Upper lobe of left lung (tissue), 6 donors: ENCODE results near the gene PGS1. TPM values are rescaled to one million over a fixed set of nuclear protein-coding genes. Genes with fewer than 3 reads are reported as not detected.
A peak's percentile ranks its signal among the peaks of the same experiment; 100 is the strongest.

Experiments used
- ATAC-seq, 2 donors: fragments of 200-7000 bp; cut with Tn5 transposase; one replicate each; pipeline ENCODE4 v1.9.1; 2022; ENCODE audit warnings: mild to moderate bottlenecking in 2 of 2, moderate library complexity in 2 of 2; ENCODE audit not compliant: low FRiP score in 2 of 2
- DNase-seq, 2 donors: peaks; one replicate each; pipeline ENCODE4 v3.0.0-alpha.2; 2019 to 2020
- H3K27ac ChIP-seq, 4 donors: fragments of 200-600 bp; sonication (generic); one replicate each; pipeline ENCODE4 v1.5.1; 2016 to 2019
- H3K27me3 ChIP-seq, 4 donors: fragments of 200-600 bp; sonication (generic); one replicate each; pipeline ENCODE4 v1.5.1; 2017 to 2019
- H3K36me3 ChIP-seq, 4 donors: fragments of 200-600 bp; sonication (generic); one replicate each; pipeline ENCODE4 v1.5.1; 2016 to 2019
- H3K4me1 ChIP-seq, 4 donors: fragments of 200-600 bp; sonication (generic); one replicate each; pipeline ENCODE4 v1.5.1; 2018 to 2019
- H3K4me3 ChIP-seq, 4 donors: fragments of 200-600 bp; sonication (generic); one replicate each; pipeline ENCODE4 v1.5.1; 2017 to 2019; ENCODE audit warnings: mild to moderate bottlenecking in 2 of 4, moderate library complexity in 1 of 4
- H3K9me3 ChIP-seq, 4 donors: fragments of 200-600 bp; sonication (generic); one replicate each; pipeline ENCODE4 v1.5.1; 2018 to 2019
- CTCF ChIP-seq, 6 experiments: fragments of 450-650 bp in 4 of 6; fragments of 200-600 bp in 2 of 6; sonication (generic) in 2 of 6; IDR thresholded peaks; one replicate each; pipeline ENCODE4 v1.5.1; 2016 to 2019; ENCODE audit warnings: antibody characterized with exemption in 6 of 6
- EP300 ChIP-seq, 4 donors: sonication (generic); formaldehyde crosslinking; IDR thresholded peaks; one replicate each; pipeline ENCODE4 v1.5.1; 2017; ENCODE audit warnings: antibody characterized with exemption in 4 of 4, control low read depth in 2 of 4
- POLR2A ChIP-seq, 4 donors: fragments of 450-650 bp; IDR thresholded peaks; one replicate each; pipeline ENCODE4 v1.5.1; 2016 to 2017; ENCODE audit warnings: antibody characterized with exemption in 4 of 4, mild to moderate bottlenecking in 2 of 4
- POLR2AphosphoS5 ChIP-seq, 2 donors: sonication (generic); formaldehyde crosslinking; IDR thresholded peaks; one replicate each; pipeline ENCODE4 v1.5.1; 2017; ENCODE audit warnings: antibody characterized with exemption in 2 of 2
- WGBS, 2 donors: methylation state at CpG; one replicate each; pipeline ENCODE4 v1.1.5; 2017 to 2018; 5-methylcytosine and 5-hydroxymethylcytosine counted together
- total RNA-seq, 6 donors: library from RNA; depleted of rRNA in 4 of 6; stranded (reverse); fragments of >200 nt in 4 of 6; gene quantifications; one replicate each; pipeline versions ENCODE4 v1.1.0 to v1.2.1, GENCODE V29; 2016 to 2021
- donor health status: DM: no; HTN: no; CAD: no; lungs with moderate emphysema.
- donor health status: DM: no; HTN: yes; CAD: no; lungs with severe emphysema.

Gene PGS1
- total RNA-seq, 6 donors from 2014 or later: 79.2 to 348 (median 92.3) TPM

GRCh38 chr17:78391051-78391431, 12.6 kb downstream of the PGS1 start:
- Histone ChIP-seq H3K27me3 (no peaks in the 10 kb centered on the region), H3K9me3 (no peaks in the 10 kb centered on the region), H3K4me3 (no peak overlapping the region), H3K4me1 (peaks cover 81 to 91% (median 83%) of the 10 kb centered on the region in 4 donors), H3K36me3 (peaks cover 0 to 35% (median 19%) of the 10 kb centered on the region in 4 donors), H3K27ac (peak overlapping the region; percentile 44 to 98 (median 80))
- TF ChIP-seq CTCF (IDR thresholded peaks at IDR 0.05): no peak
- TF ChIP-seq POLR2A (IDR thresholded peaks at IDR 0.05): no peak
- no peak for TF ChIP-seq POLR2AphosphoS5 (IDR thresholded peaks at IDR 0.05)
- ATAC-seq: no peak
- 93 to 94% methylated on average over 11 of the region's 11 CpGs for WGBS, 2 donors
- DNase-seq: no peak

GRCh38 chr17:78391843-78392242, 13.4 kb downstream of the PGS1 start:
- Histone ChIP-seq H3K4me3 (no peak overlapping the region), H3K36me3 (peaks cover 0 to 39% (median 24%) of the 10 kb centered on the region in 4 donors), H3K27ac (peak overlapping the region; percentile 44 to 98 (median 80)), H3K9me3 (no peaks in the 10 kb centered on the region), H3K4me1 (peaks cover 81 to 90% (median 83%) of the 10 kb centered on the region in 4 donors), H3K27me3 (no peaks in the 10 kb centered on the region)
- ATAC-seq (no peak), DNase-seq (no peak)
- WGBS, 2 donors: 56 to 72% methylated on average over 4 of the region's 4 CpGs
- TF ChIP-seq POLR2AphosphoS5 (IDR thresholded peaks at IDR 0.05) (no peak), CTCF (IDR thresholded peaks at IDR 0.05) (no peak), EP300 (IDR thresholded peaks at IDR 0.05) (no peak), POLR2A (IDR thresholded peaks at IDR 0.05) (no peak)

- TF ChIP-seq CTCF (IDR thresholded peaks at IDR 0.05) (no peak), POLR2AphosphoS5 (IDR thresholded peaks at IDR 0.05) (no peak), EP300 (IDR thresholded peaks at IDR 0.05) (no peak), POLR2A (IDR thresholded peaks at IDR 0.05) (no peak)
- WGBS, 2 donors: 90 to 93% methylated on average over 4 to 6 of the region's 6 CpGs
- no peak for DNase-seq
- H3K36me3 ChIP-seq: peaks cover 0 to 39% (median 24%) of the 10 kb centered on the region in 4 donors
- ATAC-seq: no peak
- peaks cover 81 to 89% (median 83%) of the 10 kb centered on the region in 4 donors for H3K4me1 ChIP-seq
- H3K27ac ChIP-seq: peak overlapping the region in 2 of 4 donors; percentile 97 to 98
- no peak overlapping the region for H3K4me3 ChIP-seq
- no peaks in the 10 kb centered on the region for H3K27me3 ChIP-seq
- H3K9me3 ChIP-seq: no peaks in the 10 kb centered on the region
Measured at GRCh38 chr17:78392295-78392694, 13.8 kb downstream of the PGS1 start.

GRCh38 chr17:78393575-78393974, 15.1 kb downstream of the PGS1 start:
- Histone ChIP-seq H3K4me1 (peaks cover 79 to 84% (median 81%) of the 10 kb centered on the region in 4 donors), H3K27me3 (no peaks in the 10 kb centered on the region), H3K4me3 (no peak overlapping the region), H3K9me3 (no peaks in the 10 kb centered on the region), H3K36me3 (peaks cover 6 to 51% (median 34%) of the 10 kb centered on the region in 4 donors), H3K27ac (peak overlapping the region in 2 of 4 donors; percentile 23 to 48)
- ATAC-seq (no peak), DNase-seq (no peak)
- no peak for TF ChIP-seq CTCF (IDR thresholded peaks at IDR 0.05)
- WGBS, 2 donors: 87 to 90% methylated on average over 4 of the region's 4 CpGs

- peaks cover 13 to 57% (median 40%) of the 10 kb centered on the region in 4 donors for H3K36me3 ChIP-seq
- DNase-seq (no peak), ATAC-seq (no peak)
- no peak for TF ChIP-seq POLR2AphosphoS5 (IDR thresholded peaks at IDR 0.05)
- TF ChIP-seq EP300 (IDR thresholded peaks at IDR 0.05): no peak
- TF ChIP-seq CTCF (IDR thresholded peaks at IDR 0.05): no peak
- no peak for TF ChIP-seq POLR2A (IDR thresholded peaks at IDR 0.05)
- H3K4me3 ChIP-seq: no peak overlapping the region
- peaks cover 73 to 79% (median 75%) of the 10 kb centered on the region in 4 donors for H3K4me1 ChIP-seq
- 86 to 87% methylated on average over 7 of the region's 7 CpGs for WGBS, 2 donors
- no peaks in the 10 kb centered on the region for H3K27me3 ChIP-seq
- H3K27ac ChIP-seq: peak overlapping the region in 3 of 4 donors; percentile 35 to 75 (median 64)
- H3K9me3 ChIP-seq: no peaks in the 10 kb centered on the region
Measured at GRCh38 chr17:78394209-78394608, 15.8 kb downstream of the PGS1 start.
